Measurements from ENCODE around the gene NUP205. TPM values are rescaled to one million over a fixed set of nuclear protein-coding genes. Genes with fewer than 3 reads are reported as not detected.
A peak's percentile ranks its signal among the peaks of the same experiment; 100 is the strongest.

The NUP205 gene
- total RNA-seq, 6 donors from 2014 or later, result 27.4 to 41.9 (median 33.1) TPM

- DNase-seq, result peak; percentile 97 to 98
- H3K27ac ChIP-seq, result peak within 1 kb of the TSS; percentile 88 to 94 (median 92)
- H3K36me3 ChIP-seq, result no peaks in the 10 kb centered on the region
- peak in 2 of 4 donors; percentile 65 to 73 for TF ChIP-seq POLR2A (IDR thresholded peaks at IDR 0.05)
- peak; percentile 31 to 76 for TF ChIP-seq POLR2AphosphoS5 (IDR thresholded peaks at IDR 0.05)
- no peak for TF ChIP-seq EP300 (IDR thresholded peaks at IDR 0.05)
- peak in 1 of 6 experiments; percentile 17 for TF ChIP-seq CTCF (IDR thresholded peaks at IDR 0.05)
- ATAC-seq (ENCODE audit: low FRiP score in 2 of 2), result peak; percentile 99 to 100
- H3K9me3 ChIP-seq, result no peaks in the 10 kb centered on the region
- peak within 1 kb of the TSS; percentile 61 to 80 (median 66) for H3K4me3 ChIP-seq
- no peaks in the 10 kb centered on the region for H3K27me3 ChIP-seq
- H3K4me1 ChIP-seq, result peaks cover 21 to 28% (median 27%) of the 10 kb centered on the region in 4 donors
- 0% methylated on average over 5 to 35 of the region's 55 CpGs for WGBS, 2 donors
These were observed 47.7 kb upstream of the NUP205 start, which contains the start of gene CNOT4 for GRCh38 chr7:135509839-135510591. CNOT4 (minus strand) TSS chr7:135510102; CDS start chr7:135438331, 71,771 bp downstream.

- ATAC-seq (ENCODE audit: low FRiP score in 2 of 2), result no peak
- Histone ChIP-seq H3K4me3 (peak overlapping the region; percentile 61 to 80 (median 66)), H3K27ac (peak overlapping the region in 3 of 4 donors; percentile 88 to 94 (median 93)), H3K4me1 (peaks cover 21 to 28% (median 27%) of the 10 kb centered on the region in 4 donors), H3K27me3 (no peaks in the 10 kb centered on the region), H3K36me3 (no peaks in the 10 kb centered on the region), H3K9me3 (no peaks in the 10 kb centered on the region)
- WGBS, 2 donors, result 2 to 3% methylated on average over 14 to 17 of the region's 17 CpGs
- DNase-seq, result no peak
- TF ChIP-seq POLR2A (IDR thresholded peaks at IDR 0.05) (no peak), POLR2AphosphoS5 (IDR thresholded peaks at IDR 0.05) (no peak), CTCF (IDR thresholded peaks at IDR 0.05) (no peak), EP300 (IDR thresholded peaks at IDR 0.05) (no peak)
These were observed 47.0 kb upstream of the NUP205 start for GRCh38 chr7:135510592-135511183.

DNA sequence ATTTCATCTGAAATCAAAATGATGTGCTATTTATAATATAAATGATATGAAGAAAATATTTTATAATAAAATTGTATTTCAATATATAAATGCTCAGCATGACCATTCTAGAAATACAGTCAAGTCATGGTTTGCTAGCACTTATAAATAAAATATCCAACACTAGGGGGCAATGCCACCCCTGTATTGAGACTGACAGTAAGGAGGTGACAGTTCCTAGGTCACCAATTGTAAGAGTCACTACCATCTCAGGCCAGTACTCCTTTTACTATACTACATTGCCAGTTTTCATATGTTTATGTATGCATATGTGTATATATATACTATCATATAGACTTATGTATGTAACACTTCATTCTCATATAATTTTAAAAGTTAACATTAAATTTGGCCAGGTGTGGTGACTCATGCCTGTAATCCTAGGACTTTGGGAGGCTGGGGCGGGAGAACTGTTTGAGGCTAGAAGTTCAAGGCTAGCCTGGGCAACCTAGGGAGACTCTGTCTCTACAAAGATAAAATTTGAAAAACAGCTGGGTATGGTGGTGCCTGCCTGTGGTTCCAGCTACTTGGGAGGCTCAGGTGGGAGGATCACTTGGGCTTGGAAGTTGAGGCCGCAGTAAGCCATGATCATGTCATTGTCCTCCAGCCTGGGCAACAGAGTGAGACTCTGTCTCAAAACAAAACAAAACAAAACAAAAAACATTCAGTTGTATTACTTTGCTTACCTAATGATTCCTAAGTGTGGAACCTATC, 45.4 kb upstream of the NUP205 start:
- no peaks in the 10 kb centered on the region for H3K27me3 ChIP-seq
- no peak overlapping the region for H3K4me3 ChIP-seq
- ATAC-seq (ENCODE audit: low FRiP score in 2 of 2) (no peak), DNase-seq (no peak)
- no peaks in the 10 kb centered on the region for H3K36me3 ChIP-seq
- no peaks in the 10 kb centered on the region for H3K9me3 ChIP-seq
- H3K4me1 ChIP-seq, result peaks cover 19 to 26% (median 21%) of the 10 kb centered on the region in 4 donors
- 94 to 100% methylated on average over 2 of the region's 2 CpGs for WGBS, 2 donors
- TF ChIP-seq CTCF (IDR thresholded peaks at IDR 0.05), result peak in 5 of 6 experiments; percentile 22 to 64 (median 52)
- TF ChIP-seq POLR2AphosphoS5 (IDR thresholded peaks at IDR 0.05), result no peak
- no peak for TF ChIP-seq EP300 (IDR thresholded peaks at IDR 0.05)
- no peak for TF ChIP-seq POLR2A (IDR thresholded peaks at IDR 0.05)
- H3K27ac ChIP-seq, result no peak overlapping the region

- TF ChIP-seq EP300 (IDR thresholded peaks at IDR 0.05) (no peak), POLR2A (IDR thresholded peaks at IDR 0.05) (no peak)
- Histone ChIP-seq H3K9me3 (no peaks in the 10 kb centered on the region), H3K4me1 (peaks cover 5 to 10% (median 7%) of the 10 kb centered on the region in 4 donors), H3K4me3 (no peak overlapping the region), H3K27ac (no peak overlapping the region), H3K27me3 (no peaks in the 10 kb centered on the region), H3K36me3 (no peaks in the 10 kb centered on the region)
- no peak for DNase-seq
- ATAC-seq (ENCODE audit: low FRiP score in 2 of 2), result no peak
- WGBS, 2 donors, result 74 to 75% methylated on average over 3 of the region's 3 CpGs
These were observed 42.9 kb upstream of the NUP205 start for GRCh38 chr7:135514856-135515255.

DNA sequence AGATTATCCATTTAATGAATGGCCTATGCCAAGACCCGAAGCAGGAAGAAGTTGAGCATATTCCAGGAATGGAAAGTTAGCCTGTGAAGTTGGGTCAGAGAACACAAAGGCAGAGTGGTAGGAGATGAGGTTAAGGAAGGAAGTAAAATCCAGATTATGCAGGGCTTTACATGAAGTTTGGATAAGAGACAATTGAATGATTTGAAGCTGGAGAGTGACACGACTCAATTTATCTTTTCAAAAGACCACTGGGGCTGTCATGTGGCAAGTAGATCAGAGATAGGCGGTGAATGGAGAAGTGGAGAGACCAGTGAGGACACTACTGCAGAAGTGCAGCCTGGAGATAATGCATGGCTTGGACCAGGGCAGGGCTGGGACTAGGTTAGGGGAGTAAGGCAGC, 40.7 kb upstream of the NUP205 start:
- Histone ChIP-seq H3K4me1 (no peaks in the 10 kb centered on the region), H3K9me3 (no peaks in the 10 kb centered on the region), H3K27ac (no peak overlapping the region), H3K27me3 (no peaks in the 10 kb centered on the region), H3K4me3 (no peak overlapping the region), H3K36me3 (no peaks in the 10 kb centered on the region)
- TF ChIP-seq POLR2A (IDR thresholded peaks at IDR 0.05) (no peak), POLR2AphosphoS5 (IDR thresholded peaks at IDR 0.05) (no peak), CTCF (IDR thresholded peaks at IDR 0.05) (no peak), EP300 (IDR thresholded peaks at IDR 0.05) (no peak)
- 73 to 80% methylated on average over 3 of the region's 3 CpGs for WGBS, 2 donors
- no peak for ATAC-seq (ENCODE audit: low FRiP score in 2 of 2)
- no peak for DNase-seq
